Measurements from ENCODE around the gene PDE10A.
"Not testable (repeated sequence)": the region's sequence is repeated elsewhere in the genome, so short reads cannot be mapped to it uniquely, and the experiment has no call there.

The PDE10A gene

GRCh38 chr6:165508321-165508869 is 154.6 kb downstream of the PDE10A start:
- DNase-seq (ENCODE audit: low spot score), result no peak
- Histone ChIP-seq H3K4me3 (no peak overlapping the region), H3K27ac (no peak overlapping the region)
- no peak for TF ChIP-seq CTCF (IDR thresholded peaks at IDR 0.05)

GRCh38 chr6:165506657-165507056 is 156.4 kb downstream of the PDE10A start:
- no peak for DNase-seq (ENCODE audit: low spot score)
- H3K27ac ChIP-seq, result no peak overlapping the region

GRCh38 chr6:165500214-165500907 is 162.7 kb downstream of the PDE10A start:
- not testable (repeated sequence) for H3K4me3 ChIP-seq; H3K27ac ChIP-seq; DNase-seq (ENCODE audit: low spot score)

More at GRCh38 chr6:165506657-165507056, 156.4 kb downstream of the PDE10A start:
- H3K4me3 ChIP-seq, result no peak overlapping the region
- no peak for TF ChIP-seq CTCF (IDR thresholded peaks at IDR 0.05)

- Histone ChIP-seq H3K27ac (no peak overlapping the region), H3K4me3 (no peak overlapping the region)
- DNase-seq (ENCODE audit: low spot score), result no peak
- TF ChIP-seq CTCF (IDR thresholded peaks at IDR 0.05), result no peak
Measured at GRCh38 chr6:165497472-165497871, 165.6 kb downstream of the PDE10A start.

- Histone ChIP-seq H3K4me3 (no peak overlapping the region), H3K27ac (no peak overlapping the region)
- no peak for DNase-seq (ENCODE audit: low spot score)
- no peak for TF ChIP-seq CTCF (IDR thresholded peaks at IDR 0.05)
Measured at GRCh38 chr6:165488624-165489295, 174.3 kb downstream of the PDE10A start.

GRCh38 chr6:165487950-165488349 is 175.1 kb downstream of the PDE10A start:
- DNase-seq (ENCODE audit: low spot score), result no peak
- H3K4me3 ChIP-seq, result no peak overlapping the region
- no peak overlapping the region for H3K27ac ChIP-seq
- TF ChIP-seq CTCF (IDR thresholded peaks at IDR 0.05), result no peak

DNA sequence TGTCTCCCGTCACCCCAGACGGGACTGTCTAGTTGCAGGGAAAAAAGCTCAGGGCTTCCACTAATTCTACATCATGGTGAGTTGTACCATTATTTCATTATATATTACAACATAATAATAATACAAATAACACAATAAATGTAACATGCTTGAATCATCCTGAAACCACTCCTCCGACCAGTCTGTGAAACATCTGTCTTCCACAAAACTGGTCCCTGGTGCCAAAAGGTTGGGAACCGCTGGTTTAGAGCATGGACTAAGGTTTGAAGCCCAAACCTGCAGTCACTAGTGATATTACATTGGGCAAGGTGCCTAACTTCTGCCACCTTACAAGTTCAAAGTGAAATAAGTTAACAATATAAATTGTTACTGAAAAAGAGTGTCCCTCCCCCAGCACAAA is 175.7 kb downstream of the PDE10A start:
- no peak for TF ChIP-seq CTCF (IDR thresholded peaks at IDR 0.05)
- no peak for DNase-seq (ENCODE audit: low spot score)
- H3K4me3 ChIP-seq, result no peak overlapping the region
- no peak overlapping the region for H3K27ac ChIP-seq
